A673 (cell line): ENCODE data around the gene ATP2B2.

ENCODE experiments used
- CTCF ChIP-seq: fragments of 300-800, 200-600 bp; sonication (generic); conservative IDR thresholded peaks from 2 replicates; pipeline ENCODE4 v1.5.1; 2017; ENCODE audit warnings: low read depth, mild to moderate bottlenecking, antibody characterized with exemption, low read length, moderate library complexity, mixed read lengths
- EZH2 ChIP-seq: fragments of 200-600 bp; sonication (generic); IDR thresholded peaks from 2 replicates; pipeline ENCODE4 v1.6.1; 2017; ENCODE audit warnings: borderline replicate concordance, low read depth, mild to moderate bottlenecking, mixed read lengths, antibody characterized with exemption, low read length; ENCODE audit not compliant: poor library complexity, severe bottlenecking

GRCh38 chr3:10483364-10483675 lies 22.1 kb downstream of the ATP2B2 start:
- TF ChIP-seq CTCF, result no peak
- no peak for TF ChIP-seq EZH2
